ENCODE results near the gene AUH.

AUH gene

DNA sequence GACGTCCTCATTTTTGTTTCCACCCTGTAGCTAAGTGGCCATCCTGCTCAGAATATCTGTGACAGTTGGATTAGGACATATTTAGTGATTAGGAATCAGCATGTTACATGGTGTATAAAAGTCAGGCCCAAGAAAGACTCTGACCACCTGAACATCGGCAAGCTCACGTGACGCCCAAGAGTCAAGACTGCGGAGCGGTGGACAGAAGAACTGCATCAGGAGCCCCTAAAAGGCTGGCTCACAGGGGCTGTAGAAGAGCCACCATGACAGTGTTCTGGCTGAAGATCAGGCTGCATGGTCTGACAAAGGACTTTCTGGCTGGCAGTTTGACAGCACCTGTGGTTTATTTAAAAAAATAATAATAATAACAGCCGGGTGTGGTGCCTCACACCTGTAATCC, 185.3 kb downstream of the AUH start:
- H3K4me1 ChIP-seq (ENCODE audit: insufficient read depth, low read length) = no peaks in the 10 kb centered on the region
- no peak overlapping the region for H3K27ac ChIP-seq (ENCODE audit: low read depth, low read length)
- no peaks in the 10 kb centered on the region for H3K27me3 ChIP-seq (ENCODE audit: insufficient read depth, low read length)
- H3K36me3 ChIP-seq (ENCODE audit: insufficient read depth, low read length) = no peaks in the 10 kb centered on the region
- no peaks in the 10 kb centered on the region for H3K9me3 ChIP-seq (ENCODE audit: insufficient read depth, low read depth, low read length)
- H3K9ac ChIP-seq (ENCODE audit: low read depth, low read length) = no peak overlapping the region
- WGBS = 94% methylated on average over 7 of the region's 7 CpGs
- H3K4me3 ChIP-seq (ENCODE audit: low read length) = no peak overlapping the region

DNA sequence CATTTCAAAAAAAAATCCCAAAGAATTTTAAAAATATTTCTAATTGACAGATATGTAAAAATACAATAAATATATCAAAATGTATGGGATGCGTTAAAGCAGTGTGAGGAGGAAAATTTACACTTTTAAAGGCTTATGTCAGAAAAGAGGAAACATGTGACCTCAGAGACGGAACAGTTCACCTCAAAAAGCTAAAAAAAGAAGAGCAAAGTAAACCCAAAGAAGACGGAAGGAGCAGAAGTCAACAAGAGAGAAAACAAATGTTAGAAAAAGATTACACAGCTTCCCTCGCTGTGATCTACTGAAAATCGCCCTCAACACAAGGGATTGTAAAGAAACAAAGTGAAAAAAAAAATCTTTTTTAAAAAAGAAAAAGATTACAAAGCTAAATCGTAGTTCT, 186.9 kb downstream of the AUH start:
- 90% methylated on average over 5 of the region's 6 CpGs for WGBS
- H3K27me3 ChIP-seq (ENCODE audit: insufficient read depth, low read length) = no peaks in the 10 kb centered on the region
- no peaks in the 10 kb centered on the region for H3K4me1 ChIP-seq (ENCODE audit: insufficient read depth, low read length)
- H3K36me3 ChIP-seq (ENCODE audit: insufficient read depth, low read length) = no peaks in the 10 kb centered on the region
- no peak overlapping the region for H3K9ac ChIP-seq (ENCODE audit: low read depth, low read length)
- H3K4me3 ChIP-seq (ENCODE audit: low read length) = no peak overlapping the region
- H3K9me3 ChIP-seq (ENCODE audit: insufficient read depth, low read depth, low read length) = peaks cover 7% of the 10 kb centered on the region; the same call in 1 of the 2 replicates
- no peak overlapping the region for H3K27ac ChIP-seq (ENCODE audit: low read depth, low read length)

DNA sequence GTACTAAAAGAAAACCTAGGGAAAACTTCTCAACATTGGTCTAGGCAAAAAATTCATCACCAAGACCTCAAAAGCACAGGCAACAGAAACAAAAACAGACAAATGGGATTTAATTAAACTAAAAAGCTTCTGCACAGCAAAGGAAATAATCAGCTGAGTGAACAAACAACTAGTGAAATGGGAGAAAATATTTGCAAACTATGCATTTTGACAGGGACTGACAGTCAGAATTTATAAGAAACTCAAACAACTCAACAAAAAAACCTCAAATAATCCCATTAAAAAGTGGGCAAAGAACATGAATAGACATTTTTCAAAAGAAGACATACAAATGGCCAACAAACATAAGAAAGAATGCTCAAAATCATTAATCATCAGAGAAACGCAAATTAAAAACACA, 189.4 kb downstream of the AUH start:
- H3K36me3 ChIP-seq (ENCODE audit: insufficient read depth, low read length) = no peaks in the 10 kb centered on the region
- no peaks in the 10 kb centered on the region for H3K27me3 ChIP-seq (ENCODE audit: insufficient read depth, low read length)
- H3K9ac ChIP-seq (ENCODE audit: low read depth, low read length) = no peak overlapping the region
- no peak overlapping the region for H3K4me3 ChIP-seq (ENCODE audit: low read length)
- H3K9me3 ChIP-seq (ENCODE audit: insufficient read depth, low read depth, low read length) = peaks cover 7% of the 10 kb centered on the region; the same call in 1 of the 2 replicates
- no peak overlapping the region for H3K27ac ChIP-seq (ENCODE audit: low read depth, low read length)
- 100% methylated on average over 1 of the region's 1 CpG for WGBS
- H3K4me1 ChIP-seq (ENCODE audit: insufficient read depth, low read length) = no peaks in the 10 kb centered on the region

DNA sequence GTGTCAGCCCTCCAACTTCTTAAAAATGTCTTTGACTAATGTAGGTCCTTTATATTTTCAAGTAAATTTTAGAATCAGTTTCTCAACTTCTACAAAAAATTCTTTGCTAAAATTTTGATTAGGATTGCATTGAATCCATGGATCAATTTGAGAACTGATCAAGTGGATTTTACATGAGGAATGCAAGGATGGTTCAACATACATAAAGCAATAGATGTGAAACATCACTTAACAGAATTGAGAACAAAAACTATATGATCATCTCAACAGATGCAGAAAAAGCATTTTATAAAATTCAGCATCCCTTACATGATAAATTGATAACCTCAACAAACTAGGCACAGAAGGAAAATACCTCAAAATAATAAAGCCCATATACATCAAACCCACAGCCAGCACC, 190.8 kb downstream of the AUH start:
- H3K4me3 ChIP-seq (ENCODE audit: low read length) = no peak overlapping the region
- no peaks in the 10 kb centered on the region for H3K36me3 ChIP-seq (ENCODE audit: insufficient read depth, low read length)
- no peak overlapping the region for H3K27ac ChIP-seq (ENCODE audit: low read depth, low read length)
- peaks cover 7% of the 10 kb centered on the region; the same call in 1 of the 2 replicates for H3K9me3 ChIP-seq (ENCODE audit: insufficient read depth, low read depth, low read length)
- H3K27me3 ChIP-seq (ENCODE audit: insufficient read depth, low read length) = no peaks in the 10 kb centered on the region
- H3K4me1 ChIP-seq (ENCODE audit: insufficient read depth, low read length) = no peaks in the 10 kb centered on the region
- no peak overlapping the region for H3K9ac ChIP-seq (ENCODE audit: low read depth, low read length)

DNA sequence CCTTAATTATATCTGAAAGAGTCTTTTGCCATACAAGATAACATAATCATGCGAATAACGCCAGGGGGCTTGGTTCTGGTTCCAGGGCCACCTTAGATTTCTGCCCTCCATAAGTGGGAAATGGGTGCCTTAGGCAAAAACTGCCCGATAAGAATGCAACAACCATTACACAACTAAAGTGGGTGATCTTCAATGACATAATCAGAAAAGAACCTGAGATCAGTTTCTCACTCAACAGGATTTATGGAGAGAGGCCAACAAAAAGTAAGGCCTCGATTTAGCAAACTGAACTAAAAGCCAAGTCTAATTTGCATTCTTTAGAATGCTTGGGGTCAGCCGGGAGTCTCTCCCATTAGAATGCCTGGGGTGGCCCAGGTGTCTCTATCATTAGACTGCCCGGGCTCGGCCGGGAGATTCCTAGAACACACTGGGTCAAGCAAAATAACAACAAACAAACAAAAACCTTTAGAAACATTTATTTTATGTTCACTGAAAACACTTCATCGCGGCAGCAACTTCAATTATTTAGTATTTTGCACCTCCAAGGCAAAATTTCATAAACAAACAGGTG, 194.8 kb downstream of the AUH start:
- no peak overlapping the region for H3K4me3 ChIP-seq (ENCODE audit: low read length)
- H3K9me3 ChIP-seq (ENCODE audit: insufficient read depth, low read depth, low read length) = peaks cover 7% of the 10 kb centered on the region; the same call in 1 of the 2 replicates
- no peak overlapping the region for H3K27ac ChIP-seq (ENCODE audit: low read depth, low read length)
- 71% methylated on average over 10 of the region's 10 CpGs for WGBS
- peaks cover 10% of the 10 kb centered on the region; the same call in 1 of the 2 replicates for H3K4me1 ChIP-seq (ENCODE audit: insufficient read depth, low read length)
- no peaks in the 10 kb centered on the region for H3K27me3 ChIP-seq (ENCODE audit: insufficient read depth, low read length)
- no peak overlapping the region for H3K9ac ChIP-seq (ENCODE audit: low read depth, low read length)
- H3K36me3 ChIP-seq (ENCODE audit: insufficient read depth, low read length) = no peaks in the 10 kb centered on the region

DNA sequence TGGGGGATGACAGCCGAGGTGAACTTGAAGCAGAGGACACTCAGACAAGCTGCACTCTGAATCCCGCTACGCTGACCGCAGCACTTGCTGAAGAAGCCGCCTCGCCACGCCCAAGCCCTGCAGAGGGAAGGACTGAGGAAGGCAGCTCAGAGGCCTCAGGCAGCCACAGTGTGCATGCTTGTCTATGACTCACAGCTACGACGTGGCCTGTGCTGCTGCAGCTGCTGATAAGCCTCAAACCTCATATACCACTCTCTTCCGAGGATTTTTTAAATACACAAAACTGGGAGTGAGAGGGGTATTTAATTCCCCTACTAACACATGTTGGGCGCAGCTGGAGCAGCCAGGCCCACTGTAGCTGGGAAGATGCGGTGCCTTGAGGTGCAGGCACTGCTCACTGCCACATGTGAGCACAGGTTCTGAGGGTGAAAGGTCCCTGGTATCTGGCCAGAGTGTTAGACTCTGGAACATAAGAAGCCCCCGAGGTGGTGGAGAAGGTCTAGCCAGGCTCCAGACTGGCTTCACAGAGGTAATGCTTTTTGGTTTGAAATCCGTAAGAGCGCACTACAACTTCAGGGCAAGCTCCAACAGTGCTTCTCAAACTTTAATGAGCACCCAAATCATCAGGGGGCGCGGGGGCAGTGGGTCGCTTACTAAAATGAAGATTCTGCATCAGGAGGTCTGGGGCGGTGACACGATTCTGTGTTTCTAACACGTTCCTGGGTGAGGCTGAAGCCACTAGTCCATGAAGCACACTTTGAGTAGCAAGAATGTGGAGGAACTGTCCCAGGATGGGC, 196.8 kb downstream of the AUH start:
- H3K4me1 ChIP-seq (ENCODE audit: insufficient read depth, low read length) = peaks cover 10% of the 10 kb centered on the region; the same call in 1 of the 2 replicates
- H3K9ac ChIP-seq (ENCODE audit: low read depth, low read length) = no peak overlapping the region
- no peaks in the 10 kb centered on the region for H3K9me3 ChIP-seq (ENCODE audit: insufficient read depth, low read depth, low read length)
- H3K27ac ChIP-seq (ENCODE audit: low read depth, low read length) = no peak overlapping the region
- no peaks in the 10 kb centered on the region for H3K27me3 ChIP-seq (ENCODE audit: insufficient read depth, low read length)
- H3K36me3 ChIP-seq (ENCODE audit: insufficient read depth, low read length) = no peaks in the 10 kb centered on the region
- WGBS = 86% methylated on average over 20 of the region's 21 CpGs
- H3K4me3 ChIP-seq (ENCODE audit: low read length) = no peak overlapping the region

Measured in HUES64 (cell line).